Measurements from ENCODE around the gene ANXA9.

The ANXA9 gene

GRCh38 chr1:150997126-150997872 is 15.2 kb downstream of the ANXA9 start:
- no peak for TF ChIP-seq CTCF (IDR thresholded peaks at IDR 0.05; ENCODE audit: low read length, missing control alignments)
- DNase-seq (ENCODE audit: low read depth): no peak
- no peak overlapping the region for H3K4me3 ChIP-seq (replicated peaks; ENCODE audit: low read depth, low read length)

- no peak for DNase-seq (ENCODE audit: low read depth)
- no peak overlapping the region for H3K4me3 ChIP-seq (replicated peaks; ENCODE audit: low read depth, low read length)
- no peak for TF ChIP-seq CTCF (IDR thresholded peaks at IDR 0.05; ENCODE audit: low read length, missing control alignments)
These were observed 15.9 kb downstream of the ANXA9 start for GRCh38 chr1:150997949-150998348.

- no peak overlapping the region for H3K4me3 ChIP-seq (replicated peaks; ENCODE audit: low read depth, low read length)
- DNase-seq (ENCODE audit: low read depth): peak; percentile 78
- no peak for TF ChIP-seq CTCF (IDR thresholded peaks at IDR 0.05; ENCODE audit: low read length, missing control alignments)
These were observed 17.1 kb downstream of the ANXA9 start for GRCh38 chr1:150999051-150999674.

GRCh38 chr1:150999926-151000325 is 17.8 kb downstream of the ANXA9 start:
- no peak for DNase-seq (ENCODE audit: low read depth)
- no peak overlapping the region for H3K4me3 ChIP-seq (replicated peaks; ENCODE audit: low read depth, low read length)
- TF ChIP-seq CTCF (IDR thresholded peaks at IDR 0.05; ENCODE audit: low read length, missing control alignments): no peak

- DNase-seq (ENCODE audit: low read depth): no peak
- H3K4me3 ChIP-seq (replicated peaks; ENCODE audit: low read depth, low read length): no peak overlapping the region
- no peak for TF ChIP-seq CTCF (IDR thresholded peaks at IDR 0.05; ENCODE audit: low read length, missing control alignments)
These were observed 18.3 kb downstream of the ANXA9 start for GRCh38 chr1:151000408-151000807.

- H3K4me3 ChIP-seq (replicated peaks; ENCODE audit: low read depth, low read length): no peak overlapping the region
- TF ChIP-seq CTCF (IDR thresholded peaks at IDR 0.05; ENCODE audit: low read length, missing control alignments): no peak
- DNase-seq (ENCODE audit: low read depth): no peak
These were observed 19.5 kb downstream of the ANXA9 start for GRCh38 chr1:151001602-151002001.

- no peak for DNase-seq (ENCODE audit: low read depth)
- TF ChIP-seq CTCF (IDR thresholded peaks at IDR 0.05; ENCODE audit: low read length, missing control alignments): no peak
- no peak overlapping the region for H3K4me3 ChIP-seq (replicated peaks; ENCODE audit: low read depth, low read length)
These were observed 20.0 kb downstream of the ANXA9 start for GRCh38 chr1:151002051-151002450.

Data from fibroblast of pulmonary artery (primary cell).